H1 (cell line): Measurements from ENCODE around the gene STK36. TPM values are rescaled to one million over a fixed set of nuclear protein-coding genes. Genes with fewer than 3 reads are reported as not detected.
A peak's percentile ranks its signal among the peaks of the same experiment; 100 is the strongest.

Source experiments
- EZH2 ChIP-seq: fragments of 200-600 bp; sonication (generic); IDR thresholded peaks from 2 replicates; pipeline ENCODE4 v1.7.1; 2012; ENCODE audit warnings: low read depth, mild to moderate bottlenecking, moderate library complexity, low read length, inconsistent platforms; ENCODE audit not compliant: severe bottlenecking
- KDM1A ChIP-seq: fragments of 200-600, 300-600 bp; sonication (generic); IDR thresholded peaks from 2 replicates; pipeline ENCODE4 v1.7.1; 2016; ENCODE audit warnings: mild to moderate bottlenecking, low read length, borderline replicate concordance
- POU5F1 ChIP-seq: IDR thresholded peaks from 2 replicates; pipeline ENCODE4 v1.6.1; 2011; ENCODE audit warnings: low read depth, mild to moderate bottlenecking, low read length, moderate library complexity
- RXRA ChIP-seq: IDR thresholded peaks from 2 replicates; pipeline ENCODE4 v1.6.1; 2011; ENCODE audit warnings: low read depth, mild to moderate bottlenecking, low read length, moderate library complexity; ENCODE audit not compliant: insufficient read depth
- SIRT6 ChIP-seq: IDR thresholded peaks from one replicate; pipeline ENCODE4 v1.7.1; 2012; ENCODE audit warnings: low read length, inconsistent platforms
- SIX5 ChIP-seq: IDR thresholded peaks from 2 replicates; pipeline ENCODE4 v1.6.1; 2011; ENCODE audit warnings: mild to moderate bottlenecking, low read depth, low read length
- SP2 ChIP-seq: IDR thresholded peaks from 2 replicates; pipeline ENCODE4 v1.6.1; 2012; ENCODE audit warnings: mild to moderate bottlenecking, low read length, inconsistent platforms
- USF2 ChIP-seq: IDR thresholded peaks from 2 replicates; pipeline ENCODE4 v1.6.1; 2011; ENCODE audit warnings: low read length, improper control_type of control experiment
- polyA plus RNA-seq, 7 experiments: library from polyadenylated mRNA; depleted of rRNA in 3 of 7; stranded (reverse) in 5 of 7; unstranded in 2 of 7; fragments of >200 nt in 5 of 7; fragments of 200-250 nt in 2 of 7; gene quantifications; 1 replicate in 5 of 7; 2 replicates in 1 of 7; 4 replicates in 1 of 7; pipeline versions ENCODE4 v1.2.1 to v1.2.3, GENCODE V29; 2011 to 2013; ENCODE audit warnings: missing spikeins in 2 of 7, mixed read lengths in 2 of 7
- total RNA-seq: library from RNA; stranded (reverse); fragmentation: NEBNext Ultra II Directional; extraction: Animal tissue kit (Norgen Biotek cat#: 25700); gene quantifications from 2 replicates; pipeline ENCODE4 v1.2.1, GENCODE V29; 2021

The STK36 gene
- total and polyA plus RNA-seq, 2 of the 8 experiments (the other 6 are each of a cell fraction or from before 2014, with no cell fraction given) = 41.4 to 57.6 TPM

GRCh38 chr2:218671654-218672566 lies at the start of gene STK36, which contains the start of gene RNF25 (continued):
- TF ChIP-seq POU5F1 (no peak), SIX5 (no peak), KDM1A (no peak), RXRA (no peak), SP2 (no peak), USF2 (peak; percentile 14; the same call in 1 of the 2 replicates), SIRT6 (no peak), EZH2 (no peak)
